WI38 (cell line): ENCODE measurements around the gene STK16.

ENCODE experiments used
- H3K4me3 ChIP-seq: 2 replicates; pipeline ENCODE4 v1.5.1; 2011; ENCODE audit warnings: low read depth, mild to moderate bottlenecking, control low read depth, low read length
- CTCF ChIP-seq: IDR thresholded peaks from 2 replicates; pipeline ENCODE4 v1.5.1; 2012; ENCODE audit warnings: low read depth, mild to moderate bottlenecking, control low read depth, low read length

Gene STK16

GRCh38 chr2:219210196-219210885 lies 34.9 kb upstream of the STK16 start:
- no peak overlapping the region for H3K4me3 ChIP-seq
- no peak for TF ChIP-seq CTCF

GRCh38 chr2:219210886-219211362 lies 34.4 kb upstream of the STK16 start:
- H3K4me3 ChIP-seq = no peak overlapping the region
- no peak for TF ChIP-seq CTCF

GRCh38 chr2:219213026-219213415 lies 32.3 kb upstream of the STK16 start:
- H3K4me3 ChIP-seq = no peak overlapping the region
- no peak for TF ChIP-seq CTCF

GRCh38 chr2:219213486-219214071 lies 31.7 kb upstream of the STK16 start:
- no peak for TF ChIP-seq CTCF
- no peak overlapping the region for H3K4me3 ChIP-seq

GRCh38 chr2:219214141-219214540 lies 31.1 kb upstream of the STK16 start:
- no peak for TF ChIP-seq CTCF
- H3K4me3 ChIP-seq = no peak overlapping the region

- TF ChIP-seq CTCF = no peak
- no peak overlapping the region for H3K4me3 ChIP-seq
Observed at GRCh38 chr2:219214786-219215185, 30.5 kb upstream of the STK16 start.

- TF ChIP-seq CTCF = no peak
- H3K4me3 ChIP-seq = no peak overlapping the region
Observed at GRCh38 chr2:219215871-219216534, 29.3 kb upstream of the STK16 start.
